HepG2 (cell line): ENCODE results near the gene LRRC40. TPM values are rescaled to one million over a fixed set of nuclear protein-coding genes. Genes with fewer than 3 reads are reported as not detected.

Experiments
- ARNT ChIP-seq: fragments of 450-650 bp; IDR thresholded peaks from 2 replicates; pipeline ENCODE4 v1.6.1; 2017
- BCL6 ChIP-seq: IDR thresholded peaks from 2 replicates; pipeline ENCODE4 v1.6.1; 2016; ENCODE audit warnings: missing genetic modification reagents, missing compliant biosample characterization
- CCAR2 ChIP-seq: fragments of 200-400 bp; formaldehyde crosslinking; optimal IDR thresholded peaks from 2 replicates; pipeline ENCODE3; 2018; ENCODE audit warnings: low read depth, mild to moderate bottlenecking, low read length, moderate library complexity
- FOXK1 ChIP-seq: sonication (generic); formaldehyde crosslinking; IDR thresholded peaks from 2 replicates; pipeline ENCODE4 v1.4.0; 2020; ENCODE audit warnings: low read depth, missing genetic modification reagents, borderline replicate concordance
- IKZF5 ChIP-seq: IDR thresholded peaks from 2 replicates; pipeline ENCODE4 v1.6.1; 2018; ENCODE audit warnings: missing genetic modification reagents, mild to moderate bottlenecking, missing compliant biosample characterization
- MAX ChIP-seq: IDR thresholded peaks from 2 replicates; pipeline ENCODE4 v1.6.1; 2012; ENCODE audit warnings: inconsistent platforms
- MEF2D ChIP-seq: sonication (generic); formaldehyde crosslinking; IDR thresholded peaks from 2 replicates; pipeline ENCODE4 v1.5.1; 2020; ENCODE audit warnings: mild to moderate bottlenecking, missing genetic modification reagents
- MYPOP ChIP-seq: sonication (generic); formaldehyde crosslinking; IDR thresholded peaks from 2 replicates; pipeline ENCODE4 v1.8.1; 2023; ENCODE audit warnings: mild to moderate bottlenecking, moderate library complexity, missing genetic modification reagents
- NCOA5 ChIP-seq: sonication (generic); formaldehyde crosslinking; IDR thresholded peaks from 2 replicates; pipeline ENCODE4 v1.4.0; 2020; ENCODE audit warnings: missing genetic modification reagents
- PAF1 ChIP-seq: IDR thresholded peaks from 2 replicates; pipeline ENCODE4 v1.6.1; 2016; ENCODE audit warnings: missing genetic modification reagents, missing compliant biosample characterization
- REPIN1 ChIP-seq: sonication (generic); formaldehyde crosslinking; IDR thresholded peaks from 2 replicates; pipeline ENCODE4 v1.8.0; 2022; ENCODE audit warnings: missing genetic modification reagents, low read depth, mild to moderate bottlenecking, borderline replicate concordance
- SNAPC2 ChIP-seq: sonication (generic); formaldehyde crosslinking; IDR thresholded peaks from 2 replicates; pipeline ENCODE4 v1.8.1; 2022; ENCODE audit warnings: mild to moderate bottlenecking, missing genetic modification reagents
- THAP11 ChIP-seq: IDR thresholded peaks from 2 replicates; pipeline ENCODE4 v1.6.1; 2016; ENCODE audit warnings: missing biosample characterization, missing genetic modification reagents
- U2AF1 ChIP-seq: fragments of 200-400 bp; formaldehyde crosslinking; optimal IDR thresholded peaks from 2 replicates; pipeline ENCODE3; 2017; ENCODE audit warnings: mild to moderate bottlenecking, low read depth, low read length
- XRCC5 ChIP-seq: fragments of 200-400 bp; formaldehyde crosslinking; optimal IDR thresholded peaks from 2 replicates; pipeline ENCODE3; 2017; ENCODE audit warnings: mild to moderate bottlenecking, low read length
- ZNF17 ChIP-seq: sonication (generic); formaldehyde crosslinking; IDR thresholded peaks from 2 replicates; pipeline ENCODE4 v1.5.0; 2020; ENCODE audit warnings: mild to moderate bottlenecking, missing genetic modification reagents
- ZNF224 ChIP-seq: sonication (generic); formaldehyde crosslinking; IDR thresholded peaks from 2 replicates; pipeline ENCODE4 v1.5.0; 2020; ENCODE audit warnings: mild to moderate bottlenecking, missing genetic modification reagents
- ZNF552 ChIP-seq: sonication (generic); formaldehyde crosslinking; IDR thresholded peaks from 2 replicates; pipeline ENCODE4 v1.9.0; 2022; ENCODE audit warnings: missing genetic modification reagents, mild to moderate bottlenecking, borderline replicate concordance
- ZNF709 ChIP-seq: sonication (generic); formaldehyde crosslinking; IDR thresholded peaks from 2 replicates; pipeline ENCODE4 v1.5.0; 2020; ENCODE audit warnings: mild to moderate bottlenecking, missing genetic modification reagents
- ZNF761 ChIP-seq: sonication (generic); formaldehyde crosslinking; conservative IDR thresholded peaks from 2 replicates; pipeline ENCODE4 v1.4.0; 2020; ENCODE audit warnings: mild to moderate bottlenecking, missing genetic modification reagents
- ZSCAN12 ChIP-seq: sonication (generic); formaldehyde crosslinking; IDR thresholded peaks from 2 replicates; pipeline ENCODE4 v1.9.0; 2021; ENCODE audit warnings: mild to moderate bottlenecking, missing genetic modification reagents
- polyA plus RNA-seq, 8 experiments: library from polyadenylated mRNA; depleted of rRNA in 3 of 8; stranded (reverse) in 7 of 8; unstranded in 1 of 8; fragments of >200 nt; fragmentation: Illumina TruSeq in 4 of 8; extraction: Trizol in 4 of 8; gene quantifications; 2 replicates each; pipeline versions ENCODE4 v1.2.1 to v1.2.3, GENCODE V29; 2011 to 2016; ENCODE audit warnings: low read depth in 4 of 8, missing spikeins in 1 of 8, mixed read lengths in 1 of 8; ENCODE audit not compliant: insufficient read depth in 1 of 8
- total RNA-seq, 5 experiments: library from RNA; depleted of rRNA; stranded (reverse); fragments of >200 nt; fragmentation: Illumina TruSeq; extraction: Trizol; gene quantifications; 2 replicates each; pipeline ENCODE4 v1.2.3, GENCODE V29; 2016; ENCODE audit warnings: low read depth in 1 of 5
- TF ChIP-seq, protein P1 (sequence below): IDR thresholded peaks from 2 replicates; pipeline ENCODE4 v1.6.1; 2012; ENCODE audit warnings: low read depth, low read length, improper control_type of control experiment
- TF ChIP-seq, protein P2 (sequence below): sonication (generic); formaldehyde crosslinking; IDR thresholded peaks from 2 replicates; pipeline ENCODE4 v1.4.0; 2020; ENCODE audit warnings: missing genetic modification reagents
- TF ChIP-seq, protein P3 (sequence below): sonication (generic); formaldehyde crosslinking; IDR thresholded peaks from 2 replicates; pipeline ENCODE4 v1.8.1; 2023; ENCODE audit warnings: missing genetic modification reagents, mild to moderate bottlenecking, borderline replicate concordance
- TF ChIP-seq, protein P4 (sequence below): IDR thresholded peaks from 2 replicates; pipeline ENCODE4 v1.6.1; 2016; ENCODE audit warnings: mild to moderate bottlenecking, missing biosample characterization, missing genetic modification reagents

The LRRC40 gene
- total and polyA plus RNA-seq, 2 of the 13 experiments (the other 11 are each of a cell fraction or from before 2014, with no cell fraction given): 10.3 to 32.7 TPM

DNA sequence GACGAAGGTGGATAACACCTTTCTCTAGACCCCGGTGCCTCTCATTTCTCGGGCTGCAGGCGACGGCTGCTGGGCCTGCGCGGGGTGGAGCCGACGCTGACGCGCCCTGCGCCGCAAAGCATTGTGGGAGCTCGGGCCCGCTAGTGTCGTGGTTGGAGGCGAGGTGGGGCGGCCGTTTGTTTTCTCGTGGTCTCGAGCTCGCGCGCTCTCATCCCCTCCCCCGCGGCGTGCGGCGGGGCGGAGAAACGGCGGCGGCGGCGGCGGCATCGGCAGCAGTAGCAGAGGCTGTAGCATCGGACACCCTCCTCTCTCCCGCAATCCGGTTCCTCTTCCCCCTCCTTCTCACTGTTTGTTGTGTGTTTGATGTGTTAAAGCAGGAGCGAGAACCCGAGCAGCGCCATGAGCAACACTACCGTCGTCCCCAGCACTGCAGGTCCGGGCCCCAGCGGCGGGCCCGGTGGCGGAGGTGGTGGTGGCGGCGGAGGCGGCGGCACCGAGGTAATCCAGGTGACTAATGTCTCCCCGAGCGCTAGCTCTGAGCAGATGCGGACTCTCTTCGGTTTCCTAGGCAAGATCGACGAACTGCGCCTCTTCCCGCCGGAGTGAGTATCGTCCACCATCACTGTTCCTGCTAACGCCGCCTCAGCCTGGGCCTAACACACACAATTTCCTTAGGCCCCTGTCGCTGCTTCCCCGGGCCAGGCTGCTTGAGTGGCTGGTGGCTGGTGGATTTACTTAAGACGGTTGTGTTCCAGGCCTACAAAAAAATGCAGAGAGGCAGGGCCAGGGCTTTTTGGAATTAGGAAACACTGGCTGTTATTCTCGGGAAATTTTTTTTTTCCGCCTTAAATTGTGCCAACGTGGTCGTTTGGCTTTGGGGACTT lies 16.1 kb upstream of the LRRC40 start, which contains the start of gene SRSF11 (continued):
- TF ChIP-seq, protein P1, sequence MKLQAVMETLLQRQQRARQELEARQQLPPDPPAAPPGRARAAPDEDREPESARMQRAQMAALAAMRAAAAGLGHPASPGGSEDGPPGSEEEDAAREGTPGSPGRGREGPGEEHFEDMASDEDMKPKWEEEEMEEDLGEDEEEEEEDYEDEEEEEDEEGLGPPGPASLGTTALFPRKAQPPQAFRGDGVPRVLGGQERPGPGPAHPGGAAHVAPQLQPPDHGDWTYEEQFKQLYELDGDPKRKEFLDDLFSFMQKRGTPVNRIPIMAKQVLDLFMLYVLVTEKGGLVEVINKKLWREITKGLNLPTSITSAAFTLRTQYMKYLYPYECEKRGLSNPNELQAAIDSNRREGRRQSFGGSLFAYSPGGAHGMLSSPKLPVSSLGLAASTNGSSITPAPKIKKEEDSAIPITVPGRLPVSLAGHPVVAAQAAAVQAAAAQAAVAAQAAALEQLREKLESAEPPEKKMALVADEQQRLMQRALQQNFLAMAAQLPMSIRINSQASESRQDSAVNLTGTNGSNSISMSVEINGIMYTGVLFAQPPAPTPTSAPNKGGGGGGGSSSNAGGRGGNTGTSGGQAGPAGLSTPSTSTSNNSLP: no peak
- TF ChIP-seq XRCC5 (peak; percentile 25), MAX (peak; percentile 94), BCL6 (CRISPR knock-in tag) (0 out of 2 replicates have a peak, but pooled peaks have one; percentile 24), THAP11 (CRISPR knock-in tag) (peak; percentile 76), ARNT (no peak), CCAR2 (no peak), ZNF224 (CRISPR knock-in tag) (0 out of 2 replicates have a peak, but pooled peaks have one; percentile 60), NCOA5 (CRISPR knock-in tag) (no peak), PAF1 (CRISPR knock-in tag) (peak; percentile 33; the same call in 1 of the 2 replicates), ZNF761 (no peak), U2AF1 (peak; percentile 48), ZNF552 (CRISPR knock-in tag) (peak; percentile 76; the same call in 1 of the 2 replicates), ZSCAN12 (CRISPR knock-in tag) (0 out of 2 replicates have a peak, but pooled peaks have one; percentile 30), MYPOP (CRISPR knock-in tag) (peak; percentile 79; the same call in 1 of the 2 replicates), ZNF709 (CRISPR knock-in tag) (peak; percentile 82; the same call in 1 of the 2 replicates), SNAPC2 (CRISPR knock-in tag) (peak; percentile 76), FOXK1 (CRISPR knock-in tag) (peak; percentile 56; the same call in 1 of the 2 replicates), ZNF17 (CRISPR knock-in tag) (no peak), IKZF5 (peak; percentile 43; the same call in 1 of the 2 replicates), MEF2D (CRISPR knock-in tag) (peak; percentile 16), REPIN1 (peak; percentile 82)
- TF ChIP-seq, protein P2, sequence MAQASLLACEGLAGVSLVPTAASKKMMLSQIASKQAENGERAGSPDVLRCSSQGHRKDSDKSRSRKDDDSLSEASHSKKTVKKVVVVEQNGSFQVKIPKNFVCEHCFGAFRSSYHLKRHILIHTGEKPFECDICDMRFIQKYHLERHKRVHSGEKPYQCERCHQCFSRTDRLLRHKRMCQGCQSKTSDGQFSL: 0 out of 2 replicates have a peak, but pooled peaks have one; percentile 35
- TF ChIP-seq, protein P3, sequence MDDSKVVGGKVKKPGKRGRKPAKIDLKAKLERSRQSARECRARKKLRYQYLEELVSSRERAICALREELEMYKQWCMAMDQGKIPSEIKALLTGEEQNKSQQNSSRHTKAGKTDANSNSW (CRISPR knock-in tag): peak; percentile 75; the same call in 1 of the 2 replicates
- TF ChIP-seq, protein P4, sequence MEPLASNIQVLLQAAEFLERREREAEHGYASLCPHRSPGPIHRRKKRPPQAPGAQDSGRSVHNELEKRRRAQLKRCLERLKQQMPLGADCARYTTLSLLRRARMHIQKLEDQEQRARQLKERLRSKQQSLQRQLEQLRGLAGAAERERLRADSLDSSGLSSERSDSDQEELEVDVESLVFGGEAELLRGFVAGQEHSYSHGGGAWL (CRISPR knock-in tag): peak; percentile 73; the same call in 1 of the 2 replicates
